IMR-90 (cell line): Measurements from ENCODE around the gene PDZRN3. TPM values are rescaled to one million over a fixed set of nuclear protein-coding genes. Genes with fewer than 3 reads are reported as not detected.

Experiments
- ATAC-seq: fragments of 200-7000 bp; cut with Tn5 transposase; 2 replicates; pipeline ENCODE4 v1.9.1; 2020; ENCODE audit warnings: low read depth, mild to moderate bottlenecking, moderate library complexity
- BruUV-seq: library from RNA; stranded (reverse); fragments of 400-500 nt; replicated peaks from 2 replicates; lab custom pipeline; 2021; lab: Mats Ljungman, UMichigan
- CTCF ChIA-PET: fragments of 300-600 bp; formaldehyde crosslinking; extraction: SDS; loops from one replicate; lab custom pipeline; 2021; ENCODE audit warnings: antibody characterized with exemption; lab: Yijun Ruan, JAX
- POLR2A ChIA-PET: fragments of 300-600 bp; sonication (Branson Sonifier 250); formaldehyde crosslinking; loops from one replicate; lab custom pipeline; 2022; ENCODE audit warnings: antibody characterized with exemption; ENCODE audit not compliant: unreplicated experiment; lab: Charles Lee
- DNase-seq: peaks from one replicate; pipeline ENCODE4 v3.0.0; 2013
- H2AFZ ChIP-seq: replicated peaks from 2 replicates; pipeline ENCODE3; 2013; ENCODE audit warnings: low read length, mild to moderate bottlenecking; ENCODE audit not compliant: poor library complexity
- H2AK5ac ChIP-seq: 2 replicates; pipeline ENCODE4 v1.6.1; 2013; ENCODE audit warnings: low read depth, low read length, inconsistent platforms
- H2AK9ac ChIP-seq: replicated peaks from 2 replicates; pipeline ENCODE3; 2013; ENCODE audit warnings: mild to moderate bottlenecking, low read depth, low read length, moderate library complexity; ENCODE audit not compliant: poor library complexity
- H2BK120ac ChIP-seq: 2 replicates; pipeline ENCODE4 v1.6.1; 2013; ENCODE audit warnings: low read depth, low read length, inconsistent platforms
- H2BK15ac ChIP-seq: 3 replicates; pipeline ENCODE4 v1.6.1; 2013; ENCODE audit warnings: low read depth, low read length, inconsistent platforms
- H2BK20ac ChIP-seq: 2 replicates; pipeline ENCODE4 v1.6.1; 2013; ENCODE audit warnings: low read depth, mild to moderate bottlenecking, inconsistent platforms, low read length, moderate library complexity
- H2BK5ac ChIP-seq: 2 replicates; pipeline ENCODE4 v1.6.1; 2013; ENCODE audit warnings: mild to moderate bottlenecking, low read depth, low read length, inconsistent platforms; ENCODE audit not compliant: poor library complexity, severe bottlenecking
- H3K14ac ChIP-seq: replicated peaks from 2 replicates; pipeline ENCODE4 v1.6.1; 2013; ENCODE audit warnings: low read depth, low read length, inconsistent platforms
- H3K18ac ChIP-seq: 2 replicates; pipeline ENCODE4 v1.6.1; 2013; ENCODE audit warnings: low read depth, low read length, control low read depth
- H3K23ac ChIP-seq: 2 replicates; pipeline ENCODE4 v1.6.1; 2013; ENCODE audit warnings: low read depth, low read length, inconsistent platforms
- H3K27ac ChIP-seq: 2 replicates; pipeline ENCODE4 v1.5.1; 2013; ENCODE audit warnings: mild to moderate bottlenecking, control low read depth, low read length; ENCODE audit not compliant: insufficient read depth
- H3K27me3 ChIP-seq: 2 replicates; pipeline ENCODE4 v1.6.1; 2013; ENCODE audit warnings: low read length; ENCODE audit not compliant: control insufficient read depth, insufficient read depth
- H3K36me3 ChIP-seq: 2 replicates; pipeline ENCODE4 v1.6.1; 2013; ENCODE audit warnings: low read length, mixed read lengths; ENCODE audit not compliant: control insufficient read depth, insufficient read depth
- H3K4ac ChIP-seq: 2 replicates; pipeline ENCODE4 v1.6.1; 2013; ENCODE audit warnings: low read depth, low read length, inconsistent platforms
- H3K4me1 ChIP-seq: 2 replicates; pipeline ENCODE4 v1.6.1; 2013; ENCODE audit warnings: low read length, mixed read lengths; ENCODE audit not compliant: control insufficient read depth, insufficient read depth
- H3K4me2 ChIP-seq: 2 replicates; pipeline ENCODE4 v1.6.1; 2013; ENCODE audit warnings: low read depth, mild to moderate bottlenecking, control low read depth, low read length, moderate library complexity
- H3K4me3 ChIP-seq: 2 replicates; pipeline ENCODE4 v1.5.1; 2013; ENCODE audit warnings: low read depth, mild to moderate bottlenecking, control low read depth, low read length, moderate library complexity; ENCODE audit not compliant: insufficient read depth
- H3K56ac ChIP-seq: 2 replicates; pipeline ENCODE4 v1.6.1; 2013; ENCODE audit warnings: low read length, inconsistent platforms; ENCODE audit not compliant: insufficient read depth; ENCODE audit errors: extremely low read depth
- H3K79me1 ChIP-seq, 2 experiments: 2 replicates each; pipeline ENCODE4 v1.6.1; 2013; ENCODE audit warnings: low read length in 2 of 2, inconsistent platforms in 1 of 2, low read depth in 1 of 2
- H3K9ac ChIP-seq: 2 replicates; pipeline ENCODE4 v1.6.1; 2013; ENCODE audit warnings: low read depth, low read length, control low read depth
- H3K9me1 ChIP-seq: 2 replicates; pipeline ENCODE4 v1.6.1; 2013; ENCODE audit warnings: low read length, inconsistent platforms; ENCODE audit not compliant: insufficient read depth
- H3K9me3 ChIP-seq: 2 replicates; pipeline ENCODE4 v1.6.1; 2013; ENCODE audit warnings: low read length; ENCODE audit not compliant: control insufficient read depth, insufficient read depth
- H4K20me1 ChIP-seq: 2 replicates; pipeline ENCODE4 v1.6.1; 2013; ENCODE audit warnings: low read length, inconsistent platforms; ENCODE audit not compliant: insufficient read depth
- H4K5ac ChIP-seq: 2 replicates; pipeline ENCODE4 v1.6.1; 2013; ENCODE audit warnings: mild to moderate bottlenecking, low read depth, low read length, control low read depth
- H4K8ac ChIP-seq, 2 experiments: 2 replicates each; pipeline ENCODE4 v1.6.1; 2013; ENCODE audit warnings: low read depth in 2 of 2, low read length in 2 of 2, control low read depth in 1 of 2, inconsistent platforms in 1 of 2
- H4K91ac ChIP-seq: 2 replicates; pipeline ENCODE4 v1.6.1; 2013; ENCODE audit warnings: low read depth, low read length, inconsistent platforms; ENCODE audit not compliant: insufficient read depth
- CEBPB ChIP-seq: IDR thresholded peaks from 2 replicates; pipeline ENCODE4 v1.6.1; 2012; ENCODE audit warnings: low read depth, low read length, improper control_type of control experiment
- CTCF ChIP-seq: conservative IDR thresholded peaks from 2 replicates; pipeline ENCODE4 v1.5.1; 2012; ENCODE audit warnings: mild to moderate bottlenecking, low read depth, low read length, improper control_type of control experiment
- ELK1 ChIP-seq: fragments of 150-350 bp; IDR thresholded peaks from 2 replicates; pipeline ENCODE4 v1.6.1; 2016; ENCODE audit warnings: low read depth, mild to moderate bottlenecking, low read length, moderate library complexity, borderline replicate concordance
- FOS ChIP-seq: fragments of 150-350 bp; IDR thresholded peaks from 2 replicates; pipeline ENCODE4 v1.6.1; 2016; ENCODE audit warnings: low read depth, low read length
- POLR2A ChIP-seq: IDR thresholded peaks from 2 replicates; pipeline ENCODE4 v1.6.1; 2012; ENCODE audit warnings: mild to moderate bottlenecking, low read depth, low read length
- RAD21 ChIP-seq: IDR thresholded peaks from 2 replicates; pipeline ENCODE4 v1.6.1; 2012; ENCODE audit warnings: low read length, improper control_type of control experiment
- RCOR1 ChIP-seq: IDR thresholded peaks from 2 replicates; pipeline ENCODE4 v1.6.1; 2012; ENCODE audit warnings: mild to moderate bottlenecking, low read length, improper control_type of control experiment; ENCODE audit not compliant: insufficient replicate concordance
- RFX5 ChIP-seq: IDR thresholded peaks from 2 replicates; pipeline ENCODE4 v1.8.0; 2012; ENCODE audit warnings: low read depth, mild to moderate bottlenecking, low read length, moderate library complexity
- SMC3 ChIP-seq: fragments of 150-350 bp; IDR thresholded peaks from 2 replicates; pipeline ENCODE4 v1.6.1; 2016; ENCODE audit warnings: low read depth, mild to moderate bottlenecking, antibody characterized with exemption, low read length, moderate library complexity
- WGBS, 2 experiments: methylation state at CpG; one replicate each; pipeline versions ENCODE4 v1.1.5 to v1.1.7; 2013; ENCODE audit warnings: missing lambda C conversion rate in 2 of 2; ENCODE audit not compliant: insufficient read length in 1 of 2; ENCODE audit errors: extremely low coverage in 2 of 2; 5-methylcytosine and 5-hydroxymethylcytosine counted together
- dilution Hi-C: fragments of 300-500 bp; cut with HindIII; formaldehyde crosslinking; loops from one replicate; pipeline ENCODE4 v1.14.3; 2018; ENCODE audit warnings: low sequenced_read_pairs; ENCODE audit not compliant: unreplicated experiment
- in situ Hi-C: fragments of 300-500 bp; cut with MboI; formaldehyde crosslinking; loops from 3 replicates; pipeline ENCODE4 v1.14.3; 2019; ENCODE audit warnings: low sequenced_read_pairs, inconsistent platforms, mixed read lengths
- intact Hi-C: fragments of 100-400 bp; cut with micrococcal nuclease; formaldehyde crosslinking; loops from 2 replicates; pipeline ENCODE4 v1.10.0; 2022
- polyA plus RNA-seq, 3 experiments: library from polyadenylated mRNA; depleted of rRNA; stranded (reverse); fragments of >200 nt; gene quantifications; 2 replicates each; pipeline ENCODE4 v1.2.3, GENCODE V29; 2012; ENCODE audit warnings: low replicate concordance in 1 of 3
- total RNA-seq: library from RNA; depleted of rRNA; stranded (reverse); fragments of >200 nt; gene quantifications from 2 replicates; pipeline ENCODE4 v1.2.3, GENCODE V29; 2012

Gene PDZRN3
- total and polyA plus RNA-seq, 2 of the 4 experiments (the other 2 are of a cell fraction) = 9.4 to 17.0 TPM

- H3K56ac ChIP-seq = no peak overlapping the region
- dilution Hi-C loops = no loop called here
- no peak overlapping the region for H3K14ac ChIP-seq
- no TSS peak for BruUV-seq
- no peak overlapping the region for H3K9ac ChIP-seq
- H4K5ac ChIP-seq = no peak overlapping the region
- intact Hi-C loops = no loop called here
- no peak overlapping the region for H2AK5ac ChIP-seq
- peaks cover 3% of the 10 kb centered on the region; the same call in 1 of the 2 replicates for H4K20me1 ChIP-seq
- H3K4me1 ChIP-seq = no peaks in the 10 kb centered on the region; the same call in 1 of the 2 replicates
- ChIA-PET CTCF (no interaction called here), POLR2A (no interaction called here)
- H3K4me2 ChIP-seq = no peak overlapping the region
- H3K18ac ChIP-seq = no peak overlapping the region
- peaks cover 5% of the 10 kb centered on the region; the same call in 1 of the 2 replicates for H3K36me3 ChIP-seq
- no peaks in the 10 kb centered on the region for H3K27me3 ChIP-seq
- H3K9me1 ChIP-seq = peaks cover 4% of the 10 kb centered on the region; the same call in 1 of the 2 replicates
- no peaks in the 10 kb centered on the region for H3K9me3 ChIP-seq
- H2AK9ac ChIP-seq = no peak overlapping the region
- no peak overlapping the region for H3K23ac ChIP-seq
- no peak overlapping the region for H2BK15ac ChIP-seq
- H3K4me3 ChIP-seq = no peak overlapping the region
- no peak overlapping the region for H4K91ac ChIP-seq
- no peak overlapping the region for H2BK20ac ChIP-seq
- no peak overlapping the region for H2BK120ac ChIP-seq
- no peaks in the 10 kb centered on the region for H3K79me1 ChIP-seq
- no peak overlapping the region for H4K8ac ChIP-seq
- no peak overlapping the region for H3K4ac ChIP-seq
- no peak overlapping the region for H2AFZ ChIP-seq
- H2BK5ac ChIP-seq = no peak overlapping the region
- TF ChIP-seq RCOR1 (no peak), POLR2A (no peak), RFX5 (no peak), FOS (no peak), SMC3 (no peak), RAD21 (no peak), CEBPB (no peak), ELK1 (no peak), CTCF (no peak)
- in situ Hi-C loops = no loop called here
- ATAC-seq = no peak
- no peak overlapping the region for H3K27ac ChIP-seq
- DNase-seq = no peak
- 97% methylated on average over 5 of the region's 6 CpGs; no CpG with 5 or more reads in 1 of the 2 experiments for WGBS, 2 experiments
Observed at GRCh38 chr3:73442152-73442551, 182.6 kb downstream of the PDZRN3 start.
